Lung (tissue), 12 donors: Measurements from ENCODE around the gene PERP. TPM values are rescaled to one million over a fixed set of nuclear protein-coding genes. Genes with fewer than 3 reads are reported as not detected.
"Not testable (repeated sequence)": the region's sequence is repeated elsewhere in the genome, so short reads cannot be mapped to it uniquely, and the experiment has no call there.

Experiments used
- ATAC-seq: fragments of 200-7000 bp; cut with Tn5 transposase; one replicate; pipeline ENCODE4 v1.9.1; 2020; ENCODE audit warnings: moderate number of reproducible peaks; ENCODE audit not compliant: insufficient read depth, low FRiP score
- DNase-seq, 3 donors: peaks; one replicate each; pipeline ENCODE4 v3.0.0-alpha.2; 2013 to 2017
- H3K27ac ChIP-seq, 2 donors: one replicate each; pipeline ENCODE4 v1.5.1; 2013; ENCODE audit warnings: mild to moderate bottlenecking in 2 of 2, moderate library complexity in 2 of 2, control low read depth in 1 of 2, inconsistent platforms in 1 of 2, low read depth in 1 of 2, low read length in 1 of 2
- H3K27me3 ChIP-seq, 3 donors: one replicate each; pipeline ENCODE4 v1.5.1; 2013; ENCODE audit warnings: low read length in 2 of 3; ENCODE audit not compliant: control insufficient read depth in 3 of 3, insufficient read depth in 3 of 3
- H3K36me3 ChIP-seq, 4 donors: one replicate each; pipeline ENCODE4 v1.5.1; 2013; ENCODE audit warnings: low read length in 4 of 4, mild to moderate bottlenecking in 1 of 4, moderate library complexity in 1 of 4; ENCODE audit not compliant: control insufficient read depth in 4 of 4, insufficient read depth in 4 of 4
- H3K4me1 ChIP-seq, 5 donors: one replicate each; pipeline ENCODE4 v1.5.1; 2013; ENCODE audit warnings: low read length in 5 of 5, mild to moderate bottlenecking in 2 of 5, moderate library complexity in 1 of 5; ENCODE audit not compliant: control insufficient read depth in 5 of 5, insufficient read depth in 5 of 5
- H3K4me3 ChIP-seq: one replicate; pipeline ENCODE4 v1.5.1; 2013; ENCODE audit warnings: mild to moderate bottlenecking, control low read depth, moderate library complexity
- H3K9ac ChIP-seq, 2 donors: one replicate each; pipeline ENCODE4 v1.5.1; 2013; ENCODE audit warnings: low read length in 2 of 2, control low read depth in 1 of 2; ENCODE audit not compliant: insufficient read depth in 1 of 2
- H3K9me3 ChIP-seq, 4 donors: one replicate each; pipeline ENCODE4 v1.5.1; 2013; ENCODE audit warnings: low read length in 3 of 4, mild to moderate bottlenecking in 1 of 4, moderate library complexity in 1 of 4; ENCODE audit not compliant: control insufficient read depth in 4 of 4, insufficient read depth in 3 of 4
- WGBS, 2 donors: extraction: QIAGEN DNeasy Blood & Tissue Kit; methylation state at CpG; one replicate each; pipeline ENCODE4 v1.1.7; 2013; 5-methylcytosine and 5-hydroxymethylcytosine counted together
- polyA plus RNA-seq, 2 donors: library from polyadenylated mRNA; stranded (reverse); fragments of 200-250 nt; gene quantifications; one replicate each; pipeline ENCODE4 v1.2.1, GENCODE V29; 2013
- total RNA-seq, 2 donors: library from RNA; depleted of rRNA in 1 of 2; stranded (reverse); fragments of >200 nt in 1 of 2; gene quantifications; one replicate each; pipeline ENCODE4 v1.2.1, GENCODE V29; 2014 to 2021
- TF ChIP-seq, protein P1 (sequence below): IDR thresholded peaks from 2 replicates; pipeline ENCODE4 v1.5.1; 2012; ENCODE audit warnings: mild to moderate bottlenecking; ENCODE audit errors: control extremely low read depth, extremely low read depth
- donor health status: control.
- donor health status: control.
- donor health status: Bipolar disorder and iron deficiency.
- donor health status: healthy.
- donor health status: DM: yes; HTN: yes; CAD: no.

The PERP gene
- total and polyA plus RNA-seq, 4 donors = 22.4 to 32.6 (median 27.5) TPM

DNA sequence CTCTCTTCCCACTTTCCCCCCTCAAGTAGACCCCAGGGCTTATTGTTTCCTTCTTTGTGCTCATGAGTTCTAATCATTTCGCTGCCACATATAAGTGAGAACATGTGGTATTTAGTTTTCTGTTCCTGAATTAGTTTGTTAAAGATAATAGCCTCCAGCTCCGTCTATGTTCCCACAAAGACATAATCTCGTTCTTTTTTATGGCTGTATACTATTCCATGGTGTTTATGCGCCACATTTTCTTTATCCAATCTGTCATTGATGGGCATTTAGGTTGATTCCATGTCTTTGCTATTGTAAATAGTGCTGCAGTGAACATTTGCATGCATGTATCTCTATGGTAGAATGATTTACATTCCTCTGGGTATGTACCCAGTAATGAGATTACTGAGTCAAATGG is 16.9 kb upstream of the PERP start:
- H3K4me1 ChIP-seq = no peaks in the 10 kb centered on the region
- TF ChIP-seq, protein P1, sequence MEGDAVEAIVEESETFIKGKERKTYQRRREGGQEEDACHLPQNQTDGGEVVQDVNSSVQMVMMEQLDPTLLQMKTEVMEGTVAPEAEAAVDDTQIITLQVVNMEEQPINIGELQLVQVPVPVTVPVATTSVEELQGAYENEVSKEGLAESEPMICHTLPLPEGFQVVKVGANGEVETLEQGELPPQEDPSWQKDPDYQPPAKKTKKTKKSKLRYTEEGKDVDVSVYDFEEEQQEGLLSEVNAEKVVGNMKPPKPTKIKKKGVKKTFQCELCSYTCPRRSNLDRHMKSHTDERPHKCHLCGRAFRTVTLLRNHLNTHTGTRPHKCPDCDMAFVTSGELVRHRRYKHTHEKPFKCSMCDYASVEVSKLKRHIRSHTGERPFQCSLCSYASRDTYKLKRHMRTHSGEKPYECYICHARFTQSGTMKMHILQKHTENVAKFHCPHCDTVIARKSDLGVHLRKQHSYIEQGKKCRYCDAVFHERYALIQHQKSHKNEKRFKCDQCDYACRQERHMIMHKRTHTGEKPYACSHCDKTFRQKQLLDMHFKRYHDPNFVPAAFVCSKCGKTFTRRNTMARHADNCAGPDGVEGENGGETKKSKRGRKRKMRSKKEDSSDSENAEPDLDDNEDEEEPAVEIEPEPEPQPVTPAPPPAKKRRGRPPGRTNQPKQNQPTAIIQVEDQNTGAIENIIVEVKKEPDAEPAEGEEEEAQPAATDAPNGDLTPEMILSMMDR = no peak

DNA sequence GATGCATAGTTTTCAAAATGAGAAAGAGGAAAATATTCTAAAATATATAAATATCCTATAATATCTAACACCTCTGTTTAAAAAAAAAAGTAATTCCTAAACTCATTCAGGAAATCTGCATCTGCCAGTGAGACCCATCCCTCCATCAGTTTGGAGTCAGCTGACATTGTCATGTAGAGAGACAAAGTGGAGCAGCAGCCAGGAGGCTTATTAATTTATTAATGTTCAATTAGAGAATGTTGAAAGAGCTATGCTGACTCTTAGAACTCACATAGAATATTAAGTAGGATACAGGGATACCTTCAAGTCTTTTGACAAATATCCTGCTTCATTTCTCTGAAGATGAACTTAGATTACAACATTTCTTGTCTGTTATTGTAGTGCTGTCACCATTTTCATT is 12.8 kb upstream of the PERP start:
- Histone ChIP-seq H3K9ac (no peak overlapping the region), H3K9me3 (no peaks in the 10 kb centered on the region), H3K4me1 (no peaks in the 10 kb centered on the region), H3K27me3 (no peaks in the 10 kb centered on the region), H3K27ac (no peak overlapping the region), H3K36me3 (no peaks in the 10 kb centered on the region), H3K4me3 (no peak overlapping the region)
- TF ChIP-seq, protein P1 = no peak
- DNase-seq (no peak), ATAC-seq (no peak)

More for the DNA sequence above, 16.9 kb upstream of the PERP start:
- no peaks in the 10 kb centered on the region for H3K27me3 ChIP-seq
- no peaks in the 10 kb centered on the region for H3K9me3 ChIP-seq
- ATAC-seq (no peak), DNase-seq (no peak)
- H3K36me3 ChIP-seq = no peaks in the 10 kb centered on the region
- WGBS, 2 donors = 85 to 96% methylated on average over 4 of the region's 4 CpGs
- no peak overlapping the region for H3K4me3 ChIP-seq
- H3K9ac ChIP-seq = no peak overlapping the region
- H3K27ac ChIP-seq = no peak overlapping the region

DNA sequence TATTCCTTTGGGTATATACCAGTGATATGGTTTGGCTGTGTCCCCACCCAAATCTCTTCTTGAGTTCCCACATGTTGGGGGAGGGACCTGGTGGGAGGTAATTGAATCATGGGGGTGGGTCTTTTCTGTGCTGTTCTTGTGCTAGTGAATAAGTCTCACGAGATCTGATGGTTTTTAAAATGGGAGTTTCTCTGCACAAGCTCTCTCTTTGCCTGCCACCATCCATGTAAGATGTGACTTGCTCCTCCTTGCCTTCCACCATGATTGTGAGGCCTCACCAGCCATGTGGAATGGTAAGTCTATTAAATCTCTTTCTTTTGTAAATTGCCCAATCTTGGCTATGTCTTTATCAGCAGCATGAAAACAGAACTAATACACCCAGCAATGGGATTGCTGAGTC is 12.0 kb upstream of the PERP start:
- H3K27ac ChIP-seq, H3K4me1 ChIP-seq, DNase-seq, H3K9ac ChIP-seq, H3K4me3 ChIP-seq, H3K27me3 ChIP-seq, H3K36me3 ChIP-seq, ATAC-seq, H3K9me3 ChIP-seq: not testable (repeated sequence)
- 93 to 96% methylated on average over 1 of the region's 1 CpG for WGBS, 2 donors

DNA sequence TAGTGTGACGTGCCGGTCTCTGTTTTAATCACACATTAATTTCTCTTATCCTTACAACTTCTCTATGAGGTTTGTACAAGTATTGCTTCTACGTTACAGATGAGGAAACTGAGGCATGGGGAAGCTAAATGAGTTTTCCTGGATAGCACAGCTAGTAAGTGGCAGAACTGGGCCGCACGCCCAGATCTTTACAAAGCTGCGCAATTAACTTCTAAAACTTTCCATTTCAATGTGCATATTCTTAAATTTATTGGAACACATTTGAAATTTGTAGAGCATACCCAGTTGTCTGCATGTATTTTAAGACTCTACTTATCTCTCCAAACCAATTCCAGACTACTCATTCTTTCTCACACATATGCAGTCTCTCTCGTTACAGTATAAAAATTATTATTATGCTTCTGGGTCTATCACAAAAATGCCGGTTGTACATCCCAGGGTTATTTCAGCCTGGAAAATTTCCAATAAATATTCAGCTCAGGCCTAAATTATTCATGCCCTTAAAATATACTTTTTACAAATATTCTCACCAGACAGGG is 10.2 kb upstream of the PERP start:
- no peaks in the 10 kb centered on the region for H3K9me3 ChIP-seq
- 88 to 93% methylated on average over 8 of the region's 8 CpGs for WGBS, 2 donors
- TF ChIP-seq, protein P1 = no peak
- peaks cover 0 to 2% (median 0%) of the 10 kb centered on the region in 3 donors for H3K27me3 ChIP-seq
- no peak for ATAC-seq
- no peak for DNase-seq
- no peak overlapping the region for H3K27ac ChIP-seq
- no peak overlapping the region for H3K4me3 ChIP-seq
- no peaks in the 10 kb centered on the region for H3K4me1 ChIP-seq
- no peak overlapping the region for H3K9ac ChIP-seq
- H3K36me3 ChIP-seq = no peaks in the 10 kb centered on the region
